Lung (tissue), 12 donors: Measurements from ENCODE around the gene BRINP1. TPM values are rescaled to one million over a fixed set of nuclear protein-coding genes. Genes with fewer than 3 reads are reported as not detected.

Experiments
- ATAC-seq: fragments of 200-7000 bp; cut with Tn5 transposase; one replicate; pipeline ENCODE4 v1.9.1; 2020; ENCODE audit warnings: moderate number of reproducible peaks; ENCODE audit not compliant: insufficient read depth, low FRiP score
- DNase-seq, 3 donors: peaks; one replicate each; pipeline ENCODE4 v3.0.0-alpha.2; 2013 to 2017
- H3K27ac ChIP-seq, 2 donors: one replicate each; pipeline ENCODE4 v1.5.1; 2013; ENCODE audit warnings: mild to moderate bottlenecking in 2 of 2, moderate library complexity in 2 of 2, control low read depth in 1 of 2, inconsistent platforms in 1 of 2, low read depth in 1 of 2, low read length in 1 of 2
- H3K27me3 ChIP-seq, 3 donors: one replicate each; pipeline ENCODE4 v1.5.1; 2013; ENCODE audit warnings: low read length in 2 of 3; ENCODE audit not compliant: control insufficient read depth in 3 of 3, insufficient read depth in 3 of 3
- H3K36me3 ChIP-seq, 4 donors: one replicate each; pipeline ENCODE4 v1.5.1; 2013; ENCODE audit warnings: low read length in 4 of 4, mild to moderate bottlenecking in 1 of 4, moderate library complexity in 1 of 4; ENCODE audit not compliant: control insufficient read depth in 4 of 4, insufficient read depth in 4 of 4
- H3K4me1 ChIP-seq, 5 donors: one replicate each; pipeline ENCODE4 v1.5.1; 2013; ENCODE audit warnings: low read length in 5 of 5, mild to moderate bottlenecking in 2 of 5, moderate library complexity in 1 of 5; ENCODE audit not compliant: control insufficient read depth in 5 of 5, insufficient read depth in 5 of 5
- H3K4me3 ChIP-seq: one replicate; pipeline ENCODE4 v1.5.1; 2013; ENCODE audit warnings: mild to moderate bottlenecking, control low read depth, moderate library complexity
- H3K9ac ChIP-seq, 2 donors: one replicate each; pipeline ENCODE4 v1.5.1; 2013; ENCODE audit warnings: low read length in 2 of 2, control low read depth in 1 of 2; ENCODE audit not compliant: insufficient read depth in 1 of 2
- H3K9me3 ChIP-seq, 4 donors: one replicate each; pipeline ENCODE4 v1.5.1; 2013; ENCODE audit warnings: low read length in 3 of 4, mild to moderate bottlenecking in 1 of 4, moderate library complexity in 1 of 4; ENCODE audit not compliant: control insufficient read depth in 4 of 4, insufficient read depth in 3 of 4
- WGBS, 2 donors: extraction: QIAGEN DNeasy Blood & Tissue Kit; methylation state at CpG; one replicate each; pipeline ENCODE4 v1.1.7; 2013; 5-methylcytosine and 5-hydroxymethylcytosine counted together
- polyA plus RNA-seq, 2 donors: library from polyadenylated mRNA; stranded (reverse); fragments of 200-250 nt; gene quantifications; one replicate each; pipeline ENCODE4 v1.2.1, GENCODE V29; 2013
- total RNA-seq, 2 donors: library from RNA; depleted of rRNA in 1 of 2; stranded (reverse); fragments of >200 nt in 1 of 2; gene quantifications; one replicate each; pipeline ENCODE4 v1.2.1, GENCODE V29; 2014 to 2021
- TF ChIP-seq, protein P1 (sequence below): IDR thresholded peaks from 2 replicates; pipeline ENCODE4 v1.5.1; 2012; ENCODE audit warnings: mild to moderate bottlenecking; ENCODE audit errors: control extremely low read depth, extremely low read depth
- donor health status: control.
- donor health status: control.
- donor health status: Bipolar disorder and iron deficiency.
- donor health status: healthy.
- donor health status: DM: yes; HTN: yes; CAD: no.

Gene BRINP1
- total and polyA plus RNA-seq, 4 donors, result 0.14 to 1.4 (median 0.42) TPM

GRCh38 chr9:119126040-119126439 lies 243.2 kb downstream of the BRINP1 start:
- no peak for ATAC-seq

DNA sequence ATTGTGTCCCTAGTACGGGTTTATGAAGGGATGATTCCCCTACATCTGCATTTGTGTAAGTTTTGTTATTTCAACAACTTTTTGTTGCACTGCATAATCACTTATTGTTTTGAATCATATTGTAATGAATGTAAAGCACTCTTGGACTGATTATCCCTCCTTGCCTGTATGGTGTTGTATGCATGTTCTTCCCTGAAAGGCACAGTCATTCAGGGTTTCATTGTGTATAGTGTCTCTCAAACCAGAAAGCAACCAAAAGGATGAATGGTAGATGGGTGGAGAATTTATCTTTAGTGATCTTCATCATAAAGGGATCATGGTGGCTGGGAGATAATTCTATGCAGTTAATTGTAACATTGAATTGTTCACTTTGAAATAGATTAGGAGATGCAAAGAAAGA lies 247.3 kb downstream of the BRINP1 start:
- 79 to 91% methylated on average over 1 of the region's 1 CpG for WGBS, 2 donors
- Histone ChIP-seq H3K4me3 (no peak overlapping the region), H3K36me3 (no peaks in the 10 kb centered on the region), H3K9me3 (no peaks in the 10 kb centered on the region), H3K9ac (no peak overlapping the region), H3K27ac (no peak overlapping the region), H3K27me3 (no peaks in the 10 kb centered on the region), H3K4me1 (no peaks in the 10 kb centered on the region)
- no peak for DNase-seq
- TF ChIP-seq, protein P1, sequence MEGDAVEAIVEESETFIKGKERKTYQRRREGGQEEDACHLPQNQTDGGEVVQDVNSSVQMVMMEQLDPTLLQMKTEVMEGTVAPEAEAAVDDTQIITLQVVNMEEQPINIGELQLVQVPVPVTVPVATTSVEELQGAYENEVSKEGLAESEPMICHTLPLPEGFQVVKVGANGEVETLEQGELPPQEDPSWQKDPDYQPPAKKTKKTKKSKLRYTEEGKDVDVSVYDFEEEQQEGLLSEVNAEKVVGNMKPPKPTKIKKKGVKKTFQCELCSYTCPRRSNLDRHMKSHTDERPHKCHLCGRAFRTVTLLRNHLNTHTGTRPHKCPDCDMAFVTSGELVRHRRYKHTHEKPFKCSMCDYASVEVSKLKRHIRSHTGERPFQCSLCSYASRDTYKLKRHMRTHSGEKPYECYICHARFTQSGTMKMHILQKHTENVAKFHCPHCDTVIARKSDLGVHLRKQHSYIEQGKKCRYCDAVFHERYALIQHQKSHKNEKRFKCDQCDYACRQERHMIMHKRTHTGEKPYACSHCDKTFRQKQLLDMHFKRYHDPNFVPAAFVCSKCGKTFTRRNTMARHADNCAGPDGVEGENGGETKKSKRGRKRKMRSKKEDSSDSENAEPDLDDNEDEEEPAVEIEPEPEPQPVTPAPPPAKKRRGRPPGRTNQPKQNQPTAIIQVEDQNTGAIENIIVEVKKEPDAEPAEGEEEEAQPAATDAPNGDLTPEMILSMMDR, result no peak
- no peak for ATAC-seq

More at GRCh38 chr9:119126040-119126439, 243.2 kb downstream of the BRINP1 start:
- no peak for DNase-seq
- H3K36me3 ChIP-seq, result no peaks in the 10 kb centered on the region
- H3K9ac ChIP-seq, result no peak overlapping the region
- H3K27me3 ChIP-seq, result no peaks in the 10 kb centered on the region
- no peak overlapping the region for H3K27ac ChIP-seq
- 53 to 67% methylated on average over 2 of the region's 2 CpGs for WGBS, 2 donors
- no peaks in the 10 kb centered on the region for H3K9me3 ChIP-seq
- TF ChIP-seq, protein P1, result no peak
- no peak overlapping the region for H3K4me3 ChIP-seq
- no peaks in the 10 kb centered on the region for H3K4me1 ChIP-seq

GRCh38 chr9:119117409-119117808 lies 251.8 kb downstream of the BRINP1 start:
- DNase-seq (no peak), ATAC-seq (no peak)
- TF ChIP-seq, protein P1, result no peak
- Histone ChIP-seq H3K9ac (no peak overlapping the region), H3K36me3 (no peaks in the 10 kb centered on the region), H3K4me3 (no peak overlapping the region), H3K27me3 (no peaks in the 10 kb centered on the region), H3K4me1 (no peaks in the 10 kb centered on the region), H3K9me3 (no peaks in the 10 kb centered on the region), H3K27ac (no peak overlapping the region)
